Measurements from ENCODE around the gene ASAP3. TPM values are rescaled to one million over a fixed set of nuclear protein-coding genes. Genes with fewer than 3 reads are reported as not detected.

Gene ASAP3
- polyA plus RNA-seq, 2 of the 4 experiments (the other 2 are of a cell fraction) = 4.0 to 5.2 TPM

DNA sequence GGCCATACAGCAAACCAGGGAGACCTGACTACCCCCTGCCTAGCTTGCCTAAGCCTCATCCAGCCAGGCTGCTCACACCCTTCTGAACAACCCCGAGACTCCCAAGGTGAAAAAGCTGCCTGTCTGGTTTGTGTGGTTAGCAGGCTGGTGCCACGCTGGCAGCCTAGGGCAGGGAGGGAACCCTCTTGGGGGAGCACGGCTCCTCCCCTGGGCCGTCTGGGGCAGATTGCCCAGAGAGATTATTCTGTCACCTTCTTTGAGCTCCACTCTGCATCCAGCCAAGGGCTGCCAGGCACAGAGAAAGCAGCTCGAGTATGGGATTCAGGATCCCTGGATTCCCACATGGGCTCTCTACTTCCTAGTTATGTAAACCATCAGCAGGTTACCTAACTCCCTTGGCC, 32.0 kb downstream of the ASAP3 start:
- DNase-seq (ENCODE audit: low read depth in 1 of 2, low spot score in 1 of 2) (no peak), FAIRE-seq (no peak), ATAC-seq (no peak; a peak in 2 of 6 replicates)
- POLR2A ChIA-PET = no interaction called here
- Histone ChIP-seq H3K4me3 (no peak overlapping the region), H3K9me3 (no peaks in the 10 kb centered on the region), H3K27ac (no peak overlapping the region), H3K4me1 (no peaks in the 10 kb centered on the region), H3K4me2 (no peak overlapping the region)
- TF ChIP-seq ZFP36 (IDR thresholded peaks at IDR 0.05; ENCODE audit: borderline replicate concordance, partially characterized antibody) (no peak), MAFK (IDR thresholded peaks at IDR 0.05; ENCODE audit: partially characterized antibody) (no peak), ESRRA (IDR thresholded peaks at IDR 0.05; ENCODE audit: borderline replicate concordance, low read length) (no peak), HOXB13 (CRISPR knock-in tag; IDR thresholded peaks at IDR 0.05; ENCODE audit: low read depth) (no peak), EP300 (IDR thresholded peaks at IDR 0.05) (no peak), RAD21 (conservative IDR thresholded peaks at IDR 0.05 in 1 of 2, IDR thresholded peaks at IDR 0.05 in 1 of 2) (no peak), JUNB (IDR thresholded peaks at IDR 0.05) (no peak), RARB (CRISPR knock-in tag; IDR thresholded peaks at IDR 0.05) (no peak), FOSL2 (IDR thresholded peaks at IDR 0.05) (no peak), FOSL2 (CRISPR knock-in tag; IDR thresholded peaks at IDR 0.05) (no peak)
- TF ChIP-seq, protein P1, sequence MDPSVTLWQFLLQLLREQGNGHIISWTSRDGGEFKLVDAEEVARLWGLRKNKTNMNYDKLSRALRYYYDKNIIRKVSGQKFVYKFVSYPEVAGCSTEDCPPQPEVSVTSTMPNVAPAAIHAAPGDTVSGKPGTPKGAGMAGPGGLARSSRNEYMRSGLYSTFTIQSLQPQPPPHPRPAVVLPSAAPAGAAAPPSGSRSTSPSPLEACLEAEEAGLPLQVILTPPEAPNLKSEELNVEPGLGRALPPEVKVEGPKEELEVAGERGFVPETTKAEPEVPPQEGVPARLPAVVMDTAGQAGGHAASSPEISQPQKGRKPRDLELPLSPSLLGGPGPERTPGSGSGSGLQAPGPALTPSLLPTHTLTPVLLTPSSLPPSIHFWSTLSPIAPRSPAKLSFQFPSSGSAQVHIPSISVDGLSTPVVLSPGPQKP (IDR thresholded peaks at IDR 0.05; ENCODE audit: low read depth, low read length) = no peak
- TF ChIP-seq, protein P2, sequence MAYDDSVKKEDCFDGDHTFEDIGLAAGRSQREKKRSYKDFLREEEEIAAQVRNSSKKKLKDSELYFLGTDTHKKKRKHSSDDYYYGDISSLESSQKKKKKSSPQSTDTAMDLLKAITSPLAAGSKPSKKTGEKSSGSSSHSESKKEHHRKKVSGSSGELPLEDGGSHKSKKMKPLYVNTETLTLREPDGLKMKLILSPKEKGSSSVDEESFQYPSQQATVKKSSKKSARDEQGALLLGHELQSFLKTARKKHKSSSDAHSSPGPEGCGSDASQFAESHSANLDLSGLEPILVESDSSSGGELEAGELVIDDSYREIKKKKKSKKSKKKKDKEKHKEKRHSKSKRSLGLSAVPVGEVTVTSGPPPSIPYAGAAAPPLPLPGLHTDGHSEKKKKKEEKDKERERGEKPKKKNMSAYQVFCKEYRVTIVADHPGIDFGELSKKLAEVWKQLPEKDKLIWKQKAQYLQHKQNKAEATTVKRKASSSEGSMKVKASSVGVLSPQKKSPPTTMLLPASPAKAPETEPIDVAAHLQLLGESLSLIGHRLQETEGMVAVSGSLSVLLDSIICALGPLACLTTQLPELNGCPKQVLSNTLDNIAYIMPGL (CRISPR knock-in tag; IDR thresholded peaks at IDR 0.05; ENCODE audit: borderline replicate concordance) = no peak
- TF ChIP-seq, protein P3, sequence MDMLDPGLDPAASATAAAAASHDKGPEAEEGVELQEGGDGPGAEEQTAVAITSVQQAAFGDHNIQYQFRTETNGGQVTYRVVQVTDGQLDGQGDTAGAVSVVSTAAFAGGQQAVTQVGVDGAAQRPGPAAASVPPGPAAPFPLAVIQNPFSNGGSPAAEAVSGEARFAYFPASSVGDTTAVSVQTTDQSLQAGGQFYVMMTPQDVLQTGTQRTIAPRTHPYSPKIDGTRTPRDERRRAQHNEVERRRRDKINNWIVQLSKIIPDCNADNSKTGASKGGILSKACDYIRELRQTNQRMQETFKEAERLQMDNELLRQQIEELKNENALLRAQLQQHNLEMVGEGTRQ (IDR thresholded peaks at IDR 0.05) = no peak
- CTCF ChIA-PET = interaction anchor here (1.3 kb wide), 1 partner anchor 48 kb away, joined by 3 read pairs; no protein-coding TSS in a partner anchor
- 50% methylated on average over 3 of the region's 5 CpGs for WGBS (ENCODE audit: missing lambda C conversion rate)

DNA sequence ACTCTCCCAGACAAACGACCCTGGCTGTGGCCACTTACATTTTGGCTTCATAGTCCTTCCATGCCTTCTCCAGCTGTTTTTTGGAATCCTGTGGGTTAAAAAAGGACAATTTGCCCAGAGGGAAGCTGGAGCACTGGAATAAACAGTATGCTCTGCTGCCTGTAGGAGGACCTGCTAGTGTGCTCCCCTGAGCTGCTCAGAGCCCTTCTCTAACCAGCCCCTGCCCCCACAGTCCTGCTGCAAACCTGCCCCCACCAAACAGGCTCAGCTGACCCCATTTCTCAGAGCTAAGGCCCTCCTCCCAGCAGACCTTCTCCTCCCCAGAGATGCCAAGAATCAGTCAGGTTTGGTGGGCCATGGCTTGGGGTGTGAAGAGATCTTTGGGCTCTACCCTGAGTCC, 32.5 kb downstream of the ASAP3 start:
- no peak for TF ChIP-seq MAFK (IDR thresholded peaks at IDR 0.05; ENCODE audit: partially characterized antibody)
- no peak for TF ChIP-seq ZC3H11A (IDR thresholded peaks at IDR 0.05)
- TF ChIP-seq, protein P4, sequence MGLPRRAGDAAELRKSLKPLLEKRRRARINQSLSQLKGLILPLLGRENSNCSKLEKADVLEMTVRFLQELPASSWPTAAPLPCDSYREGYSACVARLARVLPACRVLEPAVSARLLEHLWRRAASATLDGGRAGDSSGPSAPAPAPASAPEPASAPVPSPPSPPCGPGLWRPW (IDR thresholded peaks at IDR 0.05) = no peak
- no peak for TF ChIP-seq PHF8 (IDR thresholded peaks at IDR 0.05; ENCODE audit: borderline replicate concordance, low read depth)
- TF ChIP-seq, protein P5, sequence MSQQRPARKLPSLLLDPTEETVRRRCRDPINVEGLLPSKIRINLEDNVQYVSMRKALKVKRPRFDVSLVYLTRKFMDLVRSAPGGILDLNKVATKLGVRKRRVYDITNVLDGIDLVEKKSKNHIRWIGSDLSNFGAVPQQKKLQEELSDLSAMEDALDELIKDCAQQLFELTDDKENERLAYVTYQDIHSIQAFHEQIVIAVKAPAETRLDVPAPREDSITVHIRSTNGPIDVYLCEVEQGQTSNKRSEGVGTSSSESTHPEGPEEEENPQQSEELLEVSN (IDR thresholded peaks at IDR 0.05; ENCODE audit: borderline replicate concordance, low read depth) = no peak
- no peak for TF ChIP-seq FOSB (CRISPR knock-in tag; IDR thresholded peaks at IDR 0.05)
- TF ChIP-seq HDAC2 (IDR thresholded peaks at IDR 0.05) = no peak
- TF ChIP-seq HEYL (CRISPR knock-in tag; IDR thresholded peaks at IDR 0.05) = no peak
- TF ChIP-seq EHF (CRISPR knock-in tag; IDR thresholded peaks at IDR 0.05) = no peak
- TF ChIP-seq NFE2L2 (conservative IDR thresholded peaks at IDR 0.05; ENCODE audit: low read length) = no peak
- TF ChIP-seq, protein P3 (IDR thresholded peaks at IDR 0.05) = no peak
- TF ChIP-seq, protein P2 (CRISPR knock-in tag; IDR thresholded peaks at IDR 0.05; ENCODE audit: borderline replicate concordance) = no peak
- no peak for TF ChIP-seq ZNF302 (CRISPR knock-in tag; IDR thresholded peaks at IDR 0.05)
- no peak for TF ChIP-seq KDM5A (IDR thresholded peaks at IDR 0.05)
- TF ChIP-seq RCOR1 (IDR thresholded peaks at IDR 0.05; ENCODE audit: low read depth, low read length) = no peak
- no peak overlapping the region for H3K27ac ChIP-seq
- no peak; a peak in 1 of 6 replicates for ATAC-seq
- ChIA-PET CTCF (interaction anchor here (1.3 kb wide), 1 partner anchor 48 kb away, joined by 3 read pairs; no protein-coding TSS in a partner anchor), POLR2A (no interaction called here)
- WGBS (ENCODE audit: missing lambda C conversion rate) = 47% methylated on average over 1 of the region's 1 CpG
- no peaks in the 10 kb centered on the region for H3K9me3 ChIP-seq
- FAIRE-seq = no peak
- no peaks in the 10 kb centered on the region for H3K4me1 ChIP-seq
- no peak overlapping the region for H3K4me2 ChIP-seq
- H3K4me3 ChIP-seq = no peak overlapping the region
- DNase-seq (ENCODE audit: low read depth in 1 of 2, low spot score in 1 of 2) = no peak

All from A549 (cell line).